ENCODE data around the gene MYO1B. TPM values are rescaled to one million over a fixed set of nuclear protein-coding genes. Genes with fewer than 3 reads are reported as not detected.

MYO1B gene
- total and polyA plus RNA-seq, 2 of the 8 experiments (the other 6 are each of a cell fraction or from before 2014, with no cell fraction given), result 15.5 to 61.2 TPM

- POLR2A ChIA-PET (ENCODE audit: partially characterized antibody), result no interaction called here
- no peak overlapping the region for H2BK20ac ChIP-seq (ENCODE audit: low read length)
Measured at GRCh38 chr2:191399601-191400000, 154.4 kb downstream of the MYO1B start.

More at GRCh38 chr2:191399601-191400000, 154.4 kb downstream of the MYO1B start:
- Histone ChIP-seq H3K56ac (replicated peaks; ENCODE audit: insufficient read length, low read depth, low read length) (no peak overlapping the region), H4K8ac (ENCODE audit: extremely low read depth, insufficient read depth, low read length) (no peak overlapping the region; the same call in 1 of the 2 replicates), H4K5ac (ENCODE audit: insufficient read length, low read depth, low read length) (no peak overlapping the region), H4K20me1 (replicated peaks in 1 of 2; ENCODE audit: control insufficient read depth in 1 of 2, insufficient read depth in 2 of 2, low read length in 2 of 2) (no peaks in the 10 kb centered on the region), H3K4me2 (ENCODE audit: insufficient read depth in 1 of 2, low read depth in 2 of 2, low read length in 2 of 2) (no peak overlapping the region), H2BK15ac (ENCODE audit: low read length) (no peak overlapping the region), H3K27ac (ENCODE audit: low read depth, low read length) (no peak overlapping the region), H2BK12ac (ENCODE audit: low read depth, low read length) (no peak overlapping the region), H2BK120ac (replicated peaks; ENCODE audit: low read depth, low read length) (no peak overlapping the region), H3K79me1 (ENCODE audit: low read depth, low read length) (no peaks in the 10 kb centered on the region), H3K4ac (replicated peaks; ENCODE audit: insufficient read length, low read depth, low read length) (no peak overlapping the region), H3K36me3 (ENCODE audit: control insufficient read depth in 2 of 4, insufficient read depth in 4 of 4, low read length in 3 of 4) (peaks cover 0 to 35% (median 23%) of the 10 kb centered on the region in 4 experiments; a peak in 7 of 8 replicates), H2AFZ (ENCODE audit: low read length) (no peak overlapping the region), H3K23me2 (ENCODE audit: low read depth, low read length) (no peaks in the 10 kb centered on the region), H3K4me1 (replicated peaks in 1 of 4; ENCODE audit: control insufficient read depth in 3 of 4, insufficient read depth in 4 of 4, low read length in 3 of 4) (0 out of 7 replicates have a peak, but pooled peaks cover 0 to 3% (median 0%) of the 10 kb centered on the region in 4 experiments), H3K23ac (ENCODE audit: insufficient read length) (no peak overlapping the region), H4K91ac (replicated peaks; ENCODE audit: insufficient read length, low read length) (no peak overlapping the region), H3K79me2 (ENCODE audit: control insufficient read depth in 1 of 2, insufficient read depth in 2 of 2, low read length in 2 of 2) (no peaks in the 10 kb centered on the region), H3K9me3 (ENCODE audit: insufficient read depth in 2 of 2, low read depth in 1 of 2, low read length in 1 of 2) (peaks cover 0 to 3% of the 10 kb centered on the region in 2 experiments; a peak in 2 of 4 replicates), H2AK5ac (ENCODE audit: low read depth, low read length) (no peak overlapping the region), H2BK5ac (ENCODE audit: low read depth, low read length) (no peak overlapping the region), H3K9ac (replicated peaks in 1 of 4; ENCODE audit: extremely low read depth in 1 of 4, low read depth in 3 of 4, low read length in 3 of 4) (no peak overlapping the region), H3K18ac (ENCODE audit: extremely low read depth, low read length) (no peak overlapping the region), H3K4me3 (ENCODE audit: extremely low read depth in 1 of 4, insufficient read depth in 2 of 4, low read depth in 3 of 4, low read length in 4 of 4) (no peak overlapping the region), H3K27me3 (replicated peaks in 1 of 4; ENCODE audit: control insufficient read depth in 3 of 4, extremely low read depth in 1 of 4, insufficient read depth in 3 of 4, low read length in 3 of 4) (no peaks in the 10 kb centered on the region), H3K14ac (ENCODE audit: insufficient read length) (no peak overlapping the region)
- TF ChIP-seq POLR2AphosphoS5 (IDR thresholded peaks at IDR 0.05; ENCODE audit: low read depth, low read length) (no peak), TCF12 (IDR thresholded peaks at IDR 0.05; ENCODE audit: low read depth, low read length) (no peak), RAD21 (IDR thresholded peaks at IDR 0.05 in 1 of 2, conservative IDR thresholded peaks at IDR 0.05 in 1 of 2; ENCODE audit: low read depth in 2 of 2, low read length in 2 of 2) (no peak), NRF1 (IDR thresholded peaks at IDR 0.05; ENCODE audit: low read depth, low read length) (no peak), CREB1 (IDR thresholded peaks at IDR 0.05) (no peak), POU5F1 (IDR thresholded peaks at IDR 0.05; ENCODE audit: low read depth, low read length) (no peak), MAX (IDR thresholded peaks at IDR 0.05) (no peak), BCL11A (IDR thresholded peaks at IDR 0.05; ENCODE audit: low read depth in 2 of 2, low read length in 2 of 2) (no peak), RBBP5 (IDR thresholded peaks at IDR 0.05; ENCODE audit: borderline replicate concordance, low read depth, low read length) (no peak), SAP30 (IDR thresholded peaks at IDR 0.05; ENCODE audit: insufficient read depth, insufficient replicate concordance, low read length) (no peak), CHD2 (IDR thresholded peaks at IDR 0.05; ENCODE audit: low read length) (no peak)
- CTCF ChIA-PET (ENCODE audit: partially characterized antibody), result no interaction called here
- no peak for FAIRE-seq
- 94% methylated on average over 5 of the region's 5 CpGs; no CpG with 5 or more reads in 1 of the 2 experiments for WGBS, 2 experiments (ENCODE audit: extremely low coverage in 1 of 2, insufficient coverage in 1 of 2, insufficient read length in 1 of 2, insufficient replicate concordance in 2 of 2, low coverage in 1 of 2, low lambda C conversion rate in 2 of 2, missing lambda C conversion rate in 1 of 2)
- DNase-seq (ENCODE audit: low read depth in 1 of 2, low spot score in 2 of 2), result no peak

Data from H1 (cell line).